Activated naive CD4-positive, alpha-beta T cell treated with anti-CD3 and anti-CD28 coated beads for 36 hours (primary cell): Measurements from ENCODE around the gene IFI6. TPM values are rescaled to one million over a fixed set of nuclear protein-coding genes. Genes with fewer than 3 reads are reported as not detected.
"Not testable (repeated sequence)": the region's sequence is repeated elsewhere in the genome, so short reads cannot be mapped to it uniquely, and the experiment has no call there.

ENCODE experiments used
- CTCF ChIA-PET: fragments of 350-600 bp; sonication (Branson Sonifier 250); formaldehyde crosslinking; loops from one replicate; lab custom pipeline; 2021; ENCODE audit warnings: antibody characterized with exemption; lab: Charles Lee
- DNase-seq: peaks from one replicate; pipeline ENCODE4 v3.0.0-alpha.2; 2020
- H3K27ac Mint-ChIP-seq: one replicate; pipeline ENCODE4 v1.8.0; 2021; ENCODE audit warnings: mild to moderate bottlenecking, mixed read lengths
- H3K27me3 Mint-ChIP-seq: one replicate; pipeline ENCODE4 v1.8.0; 2021; ENCODE audit warnings: low read depth, mixed read lengths
- H3K36me3 Mint-ChIP-seq: one replicate; pipeline ENCODE4 v1.8.0; 2021; ENCODE audit warnings: low read depth, mixed read lengths
- H3K4me1 Mint-ChIP-seq: one replicate; pipeline ENCODE4 v1.8.0; 2021; ENCODE audit warnings: low read depth, mixed read lengths
- H3K4me3 Mint-ChIP-seq: one replicate; pipeline ENCODE4 v1.8.0; 2021; ENCODE audit warnings: mild to moderate bottlenecking, moderate library complexity, mixed read lengths
- H3K9me3 Mint-ChIP-seq: one replicate; pipeline ENCODE4 v1.8.0; 2021; ENCODE audit warnings: mixed read lengths
- intact Hi-C: fragments of 100-400 bp; cut with micrococcal nuclease; formaldehyde crosslinking; loops from one replicate; pipeline ENCODE4 v1.15.1; 2023
- total RNA-seq, 2 experiments: library from RNA; stranded (reverse); gene quantifications; one replicate each; pipeline ENCODE4 v1.2.3, GENCODE V29; 2021

Gene IFI6
- total RNA-seq, 2 experiments from 2014 or later, result 115 to 125 TPM

- Mint-ChIP-seq H3K4me1 (peaks cover 9% of the 10 kb centered on the region), H3K4me3 (no peak overlapping the region), H3K27ac (no peak overlapping the region), H3K9me3 (no peaks in the 10 kb centered on the region), H3K36me3 (no peaks in the 10 kb centered on the region), H3K27me3 (peaks cover 2% of the 10 kb centered on the region)
- CTCF ChIA-PET, result no interaction called here
- DNase-seq, result no peak
- intact Hi-C loops, result no loop called here
Observed at GRCh38 chr1:27687906-27688305, 15.9 kb upstream of the IFI6 start.

GRCh38 chr1:27686223-27686990 is 14.4 kb upstream of the IFI6 start:
- Mint-ChIP-seq H3K27me3 (peaks cover 2% of the 10 kb centered on the region), H3K4me1 (peaks cover 9% of the 10 kb centered on the region), H3K4me3 (no peak overlapping the region), H3K27ac (no peak overlapping the region), H3K36me3 (peaks cover 6% of the 10 kb centered on the region), H3K9me3 (peaks cover 11% of the 10 kb centered on the region)
- CTCF ChIA-PET, result interaction anchor here (1.0 to 1.4 kb wide), 2 partner anchors 17 to 130 kb away, joined by 3 read pairs; no protein-coding TSS in a partner anchor
- intact Hi-C loops, result no loop called here
- DNase-seq, result no peak

GRCh38 chr1:27684176-27684575 is 12.2 kb upstream of the IFI6 start:
- intact Hi-C loops, result no loop called here
- Mint-ChIP-seq H3K9me3 (peaks cover 27% of the 10 kb centered on the region), H3K4me3 (no peak overlapping the region), H3K27me3 (peaks cover 2% of the 10 kb centered on the region), H3K27ac (no peak overlapping the region), H3K4me1 (no peaks in the 10 kb centered on the region), H3K36me3 (peaks cover 9% of the 10 kb centered on the region)
- CTCF ChIA-PET, result interaction anchor here (1.3 kb wide), 1 partner anchor 12 kb away, joined by 3 read pairs; the partner anchor contains the start of gene IFI6
- DNase-seq, result no peak

DNA sequence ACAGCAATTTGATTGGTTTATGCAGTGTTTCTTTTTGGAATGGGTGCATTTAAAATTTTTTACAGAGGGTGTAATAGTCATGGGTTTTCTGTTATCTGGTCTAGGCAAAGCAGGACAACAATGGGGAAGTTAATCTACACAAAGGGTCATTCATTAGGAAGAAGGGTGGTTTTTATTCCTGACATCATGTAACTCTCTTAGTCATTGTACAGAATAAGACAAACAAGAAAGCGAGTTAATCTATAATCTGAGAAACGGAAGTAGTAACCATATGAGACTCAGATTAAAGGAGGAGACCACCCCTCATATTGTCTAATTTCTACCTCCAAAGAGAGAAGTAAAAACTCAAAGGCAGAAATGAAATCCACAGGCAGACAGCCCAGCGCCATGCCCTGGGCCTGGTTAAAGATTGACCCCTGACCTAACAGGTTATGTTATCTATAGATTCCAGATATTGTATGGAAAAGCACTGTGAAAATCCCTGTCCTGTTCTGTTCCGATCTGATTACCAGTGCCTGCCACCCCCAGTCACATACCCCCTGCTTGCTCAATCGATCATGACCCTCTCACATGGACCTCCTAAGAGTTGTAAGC is 10.5 kb upstream of the IFI6 start:
- no peak for DNase-seq
- CTCF ChIA-PET, result interaction anchor here (0.6 kb wide), 1 partner anchor 43 kb away, joined by 3 read pairs; the partner anchor contains the start of gene FAM76A
- Mint-ChIP-seq H3K36me3 (peaks cover 9% of the 10 kb centered on the region), H3K27me3 (peaks cover 2% of the 10 kb centered on the region), H3K27ac (no peak overlapping the region), H3K9me3 (peaks cover 27% of the 10 kb centered on the region), H3K4me3 (no peak overlapping the region), H3K4me1 (no peaks in the 10 kb centered on the region)
- intact Hi-C loops, result no loop called here

DNA sequence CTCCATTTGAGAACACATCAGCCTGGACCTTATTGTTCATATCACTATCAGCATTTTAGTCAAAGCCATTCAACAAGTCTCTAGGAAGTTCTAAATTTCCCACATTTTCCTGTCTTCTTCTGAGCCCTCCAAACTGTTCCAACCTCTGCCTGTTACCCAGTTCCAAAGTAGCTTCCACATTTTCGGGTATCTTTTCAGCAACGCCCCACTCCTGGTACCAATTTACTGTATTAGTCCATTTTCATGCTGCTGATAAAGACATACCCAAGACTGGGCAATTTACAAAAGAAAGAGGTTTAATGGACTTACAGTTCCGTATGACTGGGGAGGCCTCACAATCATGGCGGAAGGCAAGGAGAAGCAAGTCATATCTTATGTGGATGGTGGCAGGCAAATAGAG is 9.6 kb upstream of the IFI6 start:
- H3K4me3 Mint-ChIP-seq, intact Hi-C loops, H3K36me3 Mint-ChIP-seq, CTCF ChIA-PET, DNase-seq, H3K4me1 Mint-ChIP-seq, H3K27me3 Mint-ChIP-seq, H3K27ac Mint-ChIP-seq: not testable (repeated sequence)
- peaks cover 27% of the 10 kb centered on the region for H3K9me3 Mint-ChIP-seq

GRCh38 chr1:27680225-27680791 is 8.3 kb upstream of the IFI6 start:
- H3K4me3 Mint-ChIP-seq, H3K4me1 Mint-ChIP-seq, H3K27me3 Mint-ChIP-seq, H3K27ac Mint-ChIP-seq, H3K36me3 Mint-ChIP-seq, CTCF ChIA-PET, DNase-seq, intact Hi-C loops: not testable (repeated sequence)
- H3K9me3 Mint-ChIP-seq, result peaks cover 27% of the 10 kb centered on the region

- H3K4me3 Mint-ChIP-seq, result no peak overlapping the region
- H3K9me3 Mint-ChIP-seq, result peaks cover 27% of the 10 kb centered on the region
- no peak overlapping the region for H3K27ac Mint-ChIP-seq
- no peaks in the 10 kb centered on the region for H3K4me1 Mint-ChIP-seq
- intact Hi-C loops, result loop anchor here (10.0 kb wide), 1 partner anchor 316 kb away; no protein-coding TSS in a partner anchor
- H3K36me3 Mint-ChIP-seq, result peaks cover 9% of the 10 kb centered on the region
- H3K27me3 Mint-ChIP-seq, result peaks cover 2% of the 10 kb centered on the region
- CTCF ChIA-PET, result interaction anchor here (2.3 kb wide), 1 partner anchor 9 kb away, joined by 6 read pairs; no protein-coding TSS in a partner anchor
- no peak for DNase-seq
Observed at GRCh38 chr1:27678747-27679146, 6.8 kb upstream of the IFI6 start.

DNA sequence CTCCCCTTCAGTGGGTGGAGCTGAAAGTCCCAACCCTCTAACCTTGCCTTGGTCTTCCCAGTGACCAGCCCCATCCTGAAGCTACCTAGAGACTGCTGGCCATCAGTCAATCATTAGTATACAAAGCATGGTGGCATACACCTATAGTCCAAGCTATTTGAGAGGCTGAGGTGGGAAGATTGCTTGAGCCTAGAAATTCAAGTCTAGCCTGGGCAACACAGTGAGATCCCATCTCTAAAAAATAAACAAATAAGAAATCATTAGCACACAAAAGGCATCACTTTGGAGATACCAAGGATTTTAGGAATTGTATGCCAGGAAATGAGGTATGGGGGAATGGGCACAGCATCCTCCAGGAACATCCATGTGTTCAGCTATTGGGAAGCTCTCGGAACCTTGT is 4.4 kb upstream of the IFI6 start:
- CTCF ChIA-PET, result no interaction called here
- no peak for DNase-seq
- intact Hi-C loops, result loop anchor here (10.0 kb wide), 1 partner anchor 318 kb away; no protein-coding TSS in a partner anchor
- no peak overlapping the region for H3K27ac Mint-ChIP-seq
- H3K4me3 Mint-ChIP-seq, result no peak overlapping the region
- H3K36me3 Mint-ChIP-seq, result peaks cover 4% of the 10 kb centered on the region
- H3K27me3 Mint-ChIP-seq, result no peaks in the 10 kb centered on the region
- peaks cover 16% of the 10 kb centered on the region for H3K9me3 Mint-ChIP-seq
- H3K4me1 Mint-ChIP-seq, result peaks cover 7% of the 10 kb centered on the region

- Mint-ChIP-seq H3K36me3 (peaks cover 5% of the 10 kb centered on the region), H3K27ac (peak overlapping the region; percentile 91), H3K27me3 (no peaks in the 10 kb centered on the region), H3K4me3 (peak overlapping the region; percentile 95), H3K9me3 (no peaks in the 10 kb centered on the region), H3K4me1 (peaks cover 30% of the 10 kb centered on the region)
- intact Hi-C loops, result loop anchor here (1.0 to 10.0 kb wide), 4 partner anchors 54 to 322 kb away; partner anchors contain the start of genes PPP1R8 and STX12
- no peak for DNase-seq
- CTCF ChIA-PET, result interaction anchor here (1.1 to 13.0 kb wide), 4 partner anchors 10 to 116 kb away, joined by 3 to 263 read pairs (median 5); partner anchors contain the start of gene AHDC1
Observed at GRCh38 chr1:27672750-27673112, 739 bp upstream of the IFI6 start.

- CTCF ChIA-PET, result interaction anchor here (0.6 to 13.0 kb wide), 35 partner anchors 9 to 327 kb away, joined by 3 to 263 read pairs (median 4); partner anchors contain the start of genes AHDC1, FAM76A, STX12 and SYTL1
- H3K9me3 Mint-ChIP-seq, result no peaks in the 10 kb centered on the region
- H3K27ac Mint-ChIP-seq, result no peak overlapping the region
- H3K27me3 Mint-ChIP-seq, result no peaks in the 10 kb centered on the region
- peaks cover 30% of the 10 kb centered on the region for H3K4me1 Mint-ChIP-seq
- peaks cover 15% of the 10 kb centered on the region for H3K36me3 Mint-ChIP-seq
- intact Hi-C loops, result loop anchor here (10.0 kb wide), 1 partner anchor 325 kb away; no protein-coding TSS in a partner anchor
- peak overlapping the region; percentile 73 for H3K4me3 Mint-ChIP-seq
- no peak for DNase-seq
Observed at GRCh38 chr1:27669876-27670275, 2.1 kb downstream of the IFI6 start.

DNA sequence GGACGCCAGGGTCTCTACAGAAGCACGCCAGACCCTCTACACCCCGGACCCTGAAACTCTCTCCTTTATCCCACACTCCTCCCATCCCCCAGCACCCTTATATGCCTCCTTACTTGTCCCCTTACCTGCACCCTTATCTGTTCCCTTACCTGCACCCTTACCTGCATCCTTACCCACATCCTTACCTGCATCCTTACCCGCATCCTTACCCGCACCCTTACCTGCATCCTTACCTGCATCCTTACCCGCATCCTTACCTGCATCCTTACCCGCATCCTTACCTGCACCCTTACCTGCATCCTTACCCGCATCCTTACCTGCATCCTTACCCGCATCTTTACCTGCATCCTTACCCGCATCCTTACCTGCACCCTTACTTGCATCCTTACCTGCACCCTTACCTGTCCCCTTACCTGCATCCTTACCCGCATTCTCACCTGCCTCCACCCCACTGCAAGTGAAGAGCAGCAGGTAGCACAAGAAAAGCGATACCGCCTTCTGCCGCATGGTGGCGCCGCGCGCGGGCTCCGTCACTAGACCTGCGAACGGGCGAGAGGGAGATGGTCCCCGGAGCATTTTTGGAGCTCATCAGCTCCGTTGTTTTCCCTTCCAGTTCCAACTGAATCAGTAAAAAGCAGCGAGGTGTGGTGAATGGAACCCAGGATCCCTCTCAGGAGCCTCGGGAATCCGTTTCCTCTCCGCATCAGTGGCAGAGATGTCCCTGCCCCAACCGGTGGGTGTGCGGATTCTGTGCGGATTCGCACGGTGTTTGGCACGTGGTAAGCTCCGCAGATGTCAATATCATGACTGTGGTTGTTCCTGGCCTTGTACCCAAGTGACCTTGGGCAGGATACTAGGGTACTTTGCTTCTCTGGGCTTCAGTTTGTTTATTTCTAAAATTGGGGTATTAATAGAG is 2.9 kb downstream of the IFI6 start:
- peaks cover 30% of the 10 kb centered on the region for H3K4me1 Mint-ChIP-seq
- CTCF ChIA-PET, result interaction anchor here (0.6 to 13.0 kb wide), 32 partner anchors 8 to 349 kb away, joined by 3 to 263 read pairs (median 4); partner anchors contain the start of genes AHDC1, FAM76A, STX12 and SYTL1
- H3K36me3 Mint-ChIP-seq, result peaks cover 15% of the 10 kb centered on the region
- intact Hi-C loops, result no loop called here
- no peak overlapping the region for H3K27ac Mint-ChIP-seq
- no peaks in the 10 kb centered on the region for H3K9me3 Mint-ChIP-seq
- no peaks in the 10 kb centered on the region for H3K27me3 Mint-ChIP-seq
- peak; percentile 93 for DNase-seq
- peak overlapping the region; percentile 73 for H3K4me3 Mint-ChIP-seq
